ENCODE data around the gene CDH26.

DNA sequence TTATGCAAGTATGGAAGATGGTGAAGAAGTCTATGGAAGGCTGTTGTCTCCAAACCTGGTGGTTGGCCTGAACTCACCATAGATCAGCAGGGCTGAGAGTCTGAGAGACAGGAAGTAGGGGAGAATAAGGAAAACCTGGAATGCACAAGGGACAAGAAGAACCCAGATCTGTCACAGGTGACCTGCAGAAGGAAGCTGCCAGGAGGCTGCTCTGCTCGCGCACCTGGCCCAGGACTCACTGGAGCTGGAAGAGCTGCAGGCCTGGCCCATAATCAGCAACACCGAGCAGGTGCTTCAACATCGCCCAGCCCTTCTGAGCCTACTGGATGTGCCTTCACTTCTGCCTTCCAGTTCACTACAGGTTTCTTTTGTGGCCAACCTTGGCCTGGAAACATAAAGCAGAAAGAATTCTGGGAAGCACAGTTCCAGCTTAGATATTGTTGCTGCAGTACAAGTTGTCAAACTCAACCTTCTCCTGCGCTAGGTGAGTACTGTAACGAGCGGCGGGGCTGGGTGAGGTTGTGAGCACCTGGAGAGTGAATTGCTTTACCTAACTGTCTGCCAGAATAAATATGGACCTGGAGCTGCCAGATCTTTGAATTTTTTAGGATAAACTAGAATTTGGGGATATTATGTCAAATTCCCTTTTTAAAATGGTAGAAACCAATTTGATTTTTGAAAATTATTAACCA, 82.4 kb downstream of the CDH26 start:
- no peak for TF ChIP-seq EZH2phosphoT487 (IDR thresholded peaks at IDR 0.05; ENCODE audit: borderline replicate concordance, low read depth, low read length)
- TF ChIP-seq, protein P1, sequence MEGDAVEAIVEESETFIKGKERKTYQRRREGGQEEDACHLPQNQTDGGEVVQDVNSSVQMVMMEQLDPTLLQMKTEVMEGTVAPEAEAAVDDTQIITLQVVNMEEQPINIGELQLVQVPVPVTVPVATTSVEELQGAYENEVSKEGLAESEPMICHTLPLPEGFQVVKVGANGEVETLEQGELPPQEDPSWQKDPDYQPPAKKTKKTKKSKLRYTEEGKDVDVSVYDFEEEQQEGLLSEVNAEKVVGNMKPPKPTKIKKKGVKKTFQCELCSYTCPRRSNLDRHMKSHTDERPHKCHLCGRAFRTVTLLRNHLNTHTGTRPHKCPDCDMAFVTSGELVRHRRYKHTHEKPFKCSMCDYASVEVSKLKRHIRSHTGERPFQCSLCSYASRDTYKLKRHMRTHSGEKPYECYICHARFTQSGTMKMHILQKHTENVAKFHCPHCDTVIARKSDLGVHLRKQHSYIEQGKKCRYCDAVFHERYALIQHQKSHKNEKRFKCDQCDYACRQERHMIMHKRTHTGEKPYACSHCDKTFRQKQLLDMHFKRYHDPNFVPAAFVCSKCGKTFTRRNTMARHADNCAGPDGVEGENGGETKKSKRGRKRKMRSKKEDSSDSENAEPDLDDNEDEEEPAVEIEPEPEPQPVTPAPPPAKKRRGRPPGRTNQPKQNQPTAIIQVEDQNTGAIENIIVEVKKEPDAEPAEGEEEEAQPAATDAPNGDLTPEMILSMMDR (conservative IDR thresholded peaks at IDR 0.05; ENCODE audit: low read length) = no peak

All from OCI-LY7 (cell line).